Hepatocyte (in vitro differentiated cells): ENCODE results near the gene ATIC.

Experiments used
- CTCF ChIP-seq: fragments of 200-600 bp; sonication (generic); IDR thresholded peaks from 2 replicates; pipeline ENCODE4 v1.5.1; 2016; ENCODE audit warnings: antibody characterized with exemption, mild to moderate bottlenecking; ENCODE audit not compliant: poor library complexity
- EZH2 ChIP-seq: fragments of 200-600 bp; sonication (generic); IDR thresholded peaks from 2 replicates; pipeline ENCODE4 v1.6.1; 2016; ENCODE audit warnings: antibody characterized with exemption, mild to moderate bottlenecking, borderline replicate concordance
- EZH2phosphoT487 ChIP-seq: fragments of 200-600 bp; sonication (generic); IDR thresholded peaks from one replicate; pipeline ENCODE4 v1.6.1; 2018; ENCODE audit warnings: antibody characterized with exemption, mild to moderate bottlenecking, low read depth, moderate library complexity; ENCODE audit not compliant: unreplicated experiment, severe bottlenecking

DNA sequence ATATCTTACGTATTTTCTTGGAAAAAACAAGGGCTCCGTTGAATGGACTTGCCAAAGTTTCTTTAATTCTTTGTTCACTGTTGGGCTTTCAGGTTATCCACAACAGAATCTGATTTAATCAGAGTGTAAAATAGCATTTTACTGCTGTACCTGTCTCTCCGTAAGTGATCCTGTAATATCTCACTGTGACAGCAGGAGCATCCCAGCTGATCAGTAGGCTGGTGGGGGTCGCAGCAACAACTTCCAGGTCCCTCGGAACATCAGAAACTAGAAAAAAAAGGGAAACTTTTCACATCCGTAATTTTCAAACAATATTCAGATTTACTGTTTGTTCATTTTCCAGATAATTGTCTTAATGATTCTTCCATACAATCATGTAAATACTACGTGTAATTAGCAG is 72.9 kb downstream of the ATIC start:
- TF ChIP-seq CTCF = no peak
- no peak for TF ChIP-seq EZH2
- TF ChIP-seq EZH2phosphoT487 = no peak
